PC-3 (cell line): ENCODE results near the gene VAV3.

Source experiments
- EZH2phosphoT487 ChIP-seq: fragments of 300-600 bp; sonication (generic); IDR thresholded peaks from 2 replicates; pipeline ENCODE4 v1.6.1; 2018; ENCODE audit warnings: mild to moderate bottlenecking, antibody characterized with exemption, low read length, borderline replicate concordance
- TF ChIP-seq, protein P1 (sequence below): fragments of 300-600 bp; sonication (generic); conservative IDR thresholded peaks from 2 replicates; pipeline ENCODE4 v1.5.1; 2017; ENCODE audit warnings: antibody characterized with exemption, low read depth, mild to moderate bottlenecking, low read length

DNA sequence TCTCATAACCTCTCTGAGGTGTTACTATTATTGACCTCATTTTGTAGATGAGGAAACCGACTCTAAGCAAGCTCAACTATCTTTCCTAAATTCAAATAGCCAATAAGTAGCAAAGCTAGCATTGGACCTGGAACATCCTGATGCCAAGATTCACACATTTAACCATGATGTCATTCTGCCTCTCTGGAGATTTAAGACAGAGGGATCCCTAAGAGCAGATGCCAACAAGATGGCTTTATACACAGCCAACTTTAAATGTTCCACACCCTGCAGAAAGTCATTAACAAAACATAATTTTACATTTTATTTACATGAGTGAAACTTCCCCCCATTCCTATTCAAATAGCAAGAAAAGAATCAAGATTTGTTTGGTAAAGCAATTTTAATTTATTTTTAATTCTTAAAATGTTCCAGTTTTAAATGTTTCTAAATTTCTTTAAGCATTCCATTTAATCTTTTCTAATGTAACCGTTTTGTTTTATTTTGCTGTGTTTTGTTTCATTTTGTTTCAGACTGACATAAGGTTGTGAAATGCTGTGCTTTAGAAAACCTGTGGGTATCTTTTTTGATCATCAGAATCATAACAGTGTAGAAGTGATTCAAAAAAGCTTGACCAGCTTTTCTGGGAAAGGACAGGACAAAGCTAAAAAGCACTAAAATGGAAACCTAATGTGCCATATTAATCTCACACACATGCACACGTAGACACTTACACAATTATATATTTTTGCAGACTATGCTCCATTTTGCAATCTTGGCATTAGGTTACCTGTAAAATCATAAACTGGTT, 7.6 kb upstream of the VAV3 start:
- TF ChIP-seq EZH2phosphoT487 = no peak
- TF ChIP-seq, protein P1, sequence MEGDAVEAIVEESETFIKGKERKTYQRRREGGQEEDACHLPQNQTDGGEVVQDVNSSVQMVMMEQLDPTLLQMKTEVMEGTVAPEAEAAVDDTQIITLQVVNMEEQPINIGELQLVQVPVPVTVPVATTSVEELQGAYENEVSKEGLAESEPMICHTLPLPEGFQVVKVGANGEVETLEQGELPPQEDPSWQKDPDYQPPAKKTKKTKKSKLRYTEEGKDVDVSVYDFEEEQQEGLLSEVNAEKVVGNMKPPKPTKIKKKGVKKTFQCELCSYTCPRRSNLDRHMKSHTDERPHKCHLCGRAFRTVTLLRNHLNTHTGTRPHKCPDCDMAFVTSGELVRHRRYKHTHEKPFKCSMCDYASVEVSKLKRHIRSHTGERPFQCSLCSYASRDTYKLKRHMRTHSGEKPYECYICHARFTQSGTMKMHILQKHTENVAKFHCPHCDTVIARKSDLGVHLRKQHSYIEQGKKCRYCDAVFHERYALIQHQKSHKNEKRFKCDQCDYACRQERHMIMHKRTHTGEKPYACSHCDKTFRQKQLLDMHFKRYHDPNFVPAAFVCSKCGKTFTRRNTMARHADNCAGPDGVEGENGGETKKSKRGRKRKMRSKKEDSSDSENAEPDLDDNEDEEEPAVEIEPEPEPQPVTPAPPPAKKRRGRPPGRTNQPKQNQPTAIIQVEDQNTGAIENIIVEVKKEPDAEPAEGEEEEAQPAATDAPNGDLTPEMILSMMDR = no peak
